Astrocyte of the hippocampus (primary cell): Measurements from ENCODE around the gene NTM.

ENCODE experiments used
- DNase-seq: peaks from one replicate; pipeline ENCODE4 v3.0.0; 2011; ENCODE audit warnings: low read depth, low spot score

NTM gene

DNA sequence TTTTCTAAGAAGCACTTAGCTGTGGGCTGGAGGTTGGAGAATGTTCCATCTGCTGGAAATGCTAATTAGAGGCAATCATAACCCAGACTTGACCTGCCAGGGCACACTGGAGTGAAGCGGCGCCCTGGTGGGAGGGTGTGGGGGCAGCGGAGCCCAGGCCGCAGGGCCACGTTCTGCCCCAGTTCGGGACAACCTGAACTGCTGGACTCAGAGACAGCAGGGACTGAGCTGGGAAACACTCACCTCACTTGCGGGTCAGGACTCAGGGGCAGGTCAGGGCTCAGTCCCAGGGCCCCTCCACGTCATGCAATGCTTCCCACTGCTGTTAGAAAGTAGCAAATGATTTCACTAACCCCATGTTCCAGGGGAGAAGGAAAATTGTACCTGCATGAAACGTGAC lies 316.4 kb downstream of the NTM start:
- no peak for DNase-seq

DNA sequence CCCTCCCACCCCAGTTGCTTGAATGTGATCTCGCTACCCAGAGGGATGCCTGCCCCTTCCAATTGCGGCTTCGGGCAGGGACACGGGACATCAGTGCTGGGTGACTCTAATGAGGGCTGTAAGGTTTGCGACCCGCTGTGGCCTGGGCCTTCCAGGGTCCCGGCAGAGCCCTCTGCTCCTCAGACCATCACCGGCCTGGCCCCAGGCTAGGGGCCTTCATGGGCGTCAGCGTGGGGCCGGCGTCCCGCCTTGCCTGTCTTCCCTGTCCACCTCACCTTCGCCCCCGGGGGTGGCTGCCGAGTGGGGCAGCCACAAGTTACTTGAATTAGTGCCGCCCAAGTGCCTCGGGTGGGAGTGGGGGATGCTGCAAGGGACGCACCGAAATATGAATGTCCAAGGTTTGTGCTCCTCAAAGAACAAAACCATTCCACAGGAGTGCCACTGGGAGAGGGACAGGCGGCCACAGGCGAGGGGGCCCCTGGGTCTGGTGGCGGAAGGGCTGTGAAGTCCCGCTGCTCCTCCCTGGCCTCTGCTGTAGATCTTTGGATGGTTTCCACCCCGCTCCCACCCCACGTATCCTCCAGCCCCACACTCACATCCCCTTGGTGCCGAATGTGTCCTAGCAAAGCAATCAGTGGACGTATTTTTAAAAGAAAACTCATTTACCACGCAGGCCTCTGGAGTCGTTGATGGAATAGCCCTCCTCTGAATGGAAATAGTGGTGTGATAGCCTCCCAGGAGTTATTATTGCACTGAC lies 317.1 kb downstream of the NTM start:
- DNase-seq, result no peak

DNA sequence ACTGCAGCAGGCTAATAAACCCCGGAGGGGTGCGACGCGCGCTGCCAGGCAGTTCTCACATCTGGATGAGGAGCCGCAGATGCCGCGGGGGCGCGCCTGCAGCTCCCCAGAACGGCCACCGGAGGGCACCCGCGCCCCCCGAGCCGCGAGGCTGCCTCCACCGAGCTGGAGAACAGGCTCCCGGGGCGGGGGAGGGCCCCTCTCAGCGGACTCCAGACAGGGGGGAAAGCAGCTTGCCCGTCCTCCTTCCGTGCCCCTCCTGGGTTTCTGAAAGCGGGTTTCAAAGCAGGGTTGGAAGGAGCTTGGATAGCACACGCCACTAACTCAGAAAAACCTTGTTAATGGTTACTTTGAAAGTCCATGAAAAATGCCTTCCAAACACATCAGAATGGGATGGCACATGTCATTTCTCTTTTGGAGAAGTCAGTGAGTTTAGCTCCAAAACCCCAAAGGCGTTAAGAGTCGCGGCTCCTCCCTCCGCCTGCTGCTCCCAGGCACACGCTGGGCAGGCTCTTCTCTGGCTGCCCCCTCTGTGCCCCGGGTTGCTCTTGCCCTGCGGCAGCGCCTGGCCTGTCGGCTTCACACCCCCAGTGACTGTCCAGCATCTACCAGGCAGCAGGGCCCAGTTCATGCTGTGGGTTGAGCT lies 317.8 kb downstream of the NTM start:
- DNase-seq, result peak; percentile 82

DNA sequence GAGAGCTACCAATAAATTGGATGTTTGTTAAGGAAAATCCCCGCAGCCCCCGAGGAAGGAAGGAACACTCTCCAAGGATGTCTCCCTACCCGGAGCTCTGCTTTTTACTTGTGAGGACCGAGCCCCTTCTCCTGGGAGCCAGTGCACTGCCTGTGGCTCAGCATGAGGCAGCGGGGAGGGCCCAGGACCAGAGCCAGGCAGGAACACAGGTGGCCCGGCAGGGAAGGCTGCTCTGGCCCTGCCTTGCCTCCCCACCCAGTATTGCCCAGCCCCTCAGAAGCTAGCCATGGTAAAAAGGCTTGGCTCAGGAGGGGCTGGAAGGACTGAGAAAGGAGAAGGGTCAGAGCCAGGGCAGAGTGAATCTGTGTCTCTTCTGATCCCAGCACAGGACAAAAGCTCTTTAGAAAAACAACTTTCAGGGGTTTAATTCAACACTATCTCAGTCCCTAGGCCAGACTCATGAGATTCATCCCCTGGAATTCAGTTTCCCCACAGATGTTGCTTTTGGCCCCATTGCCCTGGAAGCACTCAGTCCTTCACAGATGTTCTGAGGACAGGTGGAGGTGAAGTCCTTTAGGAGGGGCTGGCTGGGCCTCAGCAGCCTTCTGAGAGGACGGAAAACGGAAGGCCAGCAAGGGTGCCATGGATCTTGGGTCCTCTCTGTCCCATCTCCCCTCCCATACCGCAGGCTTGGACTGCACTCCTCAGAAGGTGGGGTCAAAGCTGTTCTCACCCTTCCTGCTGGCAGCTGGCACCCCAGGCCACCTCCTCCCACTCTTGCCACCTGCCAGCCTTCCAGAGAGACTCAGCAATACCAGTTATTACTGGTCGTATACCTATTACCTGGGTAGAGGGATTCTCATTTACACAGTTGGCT lies 318.9 kb downstream of the NTM start:
- no peak for DNase-seq

DNA sequence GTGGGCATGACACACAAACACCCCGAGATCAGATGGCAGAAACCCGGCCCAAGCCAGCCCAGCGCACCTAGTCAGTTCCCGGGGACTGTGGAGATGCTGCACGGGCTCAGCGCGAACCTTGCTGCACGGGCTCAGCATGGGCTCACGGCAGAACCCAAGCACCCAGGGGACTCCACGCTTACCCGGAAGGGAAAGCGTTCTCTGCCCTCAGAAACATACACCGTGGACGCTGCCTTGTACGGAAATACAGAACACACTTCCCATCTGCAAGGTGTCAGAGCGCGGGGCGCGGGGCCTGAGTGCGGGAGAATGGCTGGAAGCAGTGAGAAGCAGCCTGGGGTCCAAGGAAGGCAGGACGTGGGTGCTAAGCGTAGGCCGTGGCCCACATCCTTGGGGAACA lies 319.9 kb downstream of the NTM start:
- DNase-seq, result no peak

DNA sequence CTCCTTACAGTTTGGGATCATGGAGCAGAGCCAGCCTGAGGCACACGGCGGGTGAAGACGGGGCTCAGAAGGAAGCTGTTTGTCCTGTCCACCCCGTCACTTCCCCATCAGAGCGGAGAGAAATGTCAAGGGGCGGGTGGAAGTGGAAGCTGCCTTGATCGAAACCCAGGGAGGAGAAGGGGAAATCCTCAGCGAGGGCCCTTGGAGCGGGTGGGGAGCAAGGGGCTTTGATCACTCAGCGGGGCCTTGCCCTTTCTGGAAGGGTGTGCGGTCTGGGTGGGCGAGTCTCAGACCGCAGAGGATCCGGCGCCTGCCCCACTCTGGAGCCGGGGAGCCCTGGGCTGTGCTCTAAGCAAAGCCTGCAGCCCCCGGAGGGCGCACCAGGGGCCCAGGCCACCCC lies 320.4 kb downstream of the NTM start:
- no peak for DNase-seq

DNA sequence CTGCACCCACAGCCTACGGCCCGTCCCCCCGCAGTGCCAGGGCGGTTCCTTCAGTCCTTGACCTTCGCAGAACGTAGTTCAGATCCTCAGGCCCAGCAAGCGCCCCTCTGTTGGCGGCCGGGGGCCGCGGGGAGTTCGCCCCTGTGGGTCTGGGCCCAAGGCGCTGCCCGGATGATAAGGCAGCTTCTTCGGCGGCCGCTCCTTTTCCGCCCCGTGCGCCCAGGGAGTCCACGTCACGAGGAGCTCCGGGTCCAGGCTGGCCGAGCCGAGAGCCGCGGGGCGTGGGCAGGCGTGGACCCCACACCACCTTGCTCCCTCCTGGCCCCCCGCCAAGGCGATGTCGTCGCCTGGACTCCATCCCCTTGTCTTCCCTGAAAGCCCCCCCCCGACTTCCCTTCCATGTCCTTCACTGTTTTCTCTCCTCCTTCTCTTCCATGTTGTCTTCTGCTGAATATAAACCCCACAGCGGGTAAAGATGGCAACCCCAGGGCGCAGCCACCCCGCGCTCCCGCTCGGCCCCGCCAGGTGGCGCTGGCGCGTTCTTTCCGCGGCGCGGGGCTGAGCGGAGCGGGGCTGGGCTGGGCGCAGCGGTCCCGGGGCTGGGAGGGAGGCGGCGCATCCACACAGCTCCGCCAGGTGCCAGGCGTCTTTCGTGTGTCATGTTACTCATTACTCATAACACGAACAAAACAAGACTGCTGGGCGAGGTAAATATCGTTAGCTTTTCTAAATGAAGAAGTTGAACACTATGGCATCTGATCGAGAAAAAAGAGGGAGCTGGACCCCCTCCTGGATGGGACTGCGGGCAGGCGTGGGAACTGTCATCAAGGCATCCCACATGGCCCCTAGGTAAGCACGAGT lies 321.0 kb downstream of the NTM start:
- DNase-seq, result peak; percentile 64

DNA sequence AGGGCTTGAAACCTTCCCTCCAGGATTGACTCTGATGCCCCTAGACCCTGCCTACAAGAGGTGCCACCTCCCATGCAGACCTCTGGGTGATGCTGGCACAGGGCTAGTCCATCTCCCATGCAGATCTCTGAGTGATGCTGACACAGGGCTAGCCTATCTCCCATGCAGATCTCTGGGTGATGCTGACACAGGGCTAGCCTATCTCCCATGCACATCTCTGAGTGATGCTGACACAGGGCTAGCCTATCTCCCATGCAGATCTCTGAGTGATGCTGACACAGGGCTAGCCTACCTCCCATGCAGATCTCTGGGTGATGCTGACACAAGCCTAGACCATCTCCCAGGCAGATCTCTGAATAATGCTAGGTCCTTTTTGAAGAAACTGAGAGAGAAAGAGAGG lies 321.7 kb downstream of the NTM start:
- DNase-seq, result no peak

DNA sequence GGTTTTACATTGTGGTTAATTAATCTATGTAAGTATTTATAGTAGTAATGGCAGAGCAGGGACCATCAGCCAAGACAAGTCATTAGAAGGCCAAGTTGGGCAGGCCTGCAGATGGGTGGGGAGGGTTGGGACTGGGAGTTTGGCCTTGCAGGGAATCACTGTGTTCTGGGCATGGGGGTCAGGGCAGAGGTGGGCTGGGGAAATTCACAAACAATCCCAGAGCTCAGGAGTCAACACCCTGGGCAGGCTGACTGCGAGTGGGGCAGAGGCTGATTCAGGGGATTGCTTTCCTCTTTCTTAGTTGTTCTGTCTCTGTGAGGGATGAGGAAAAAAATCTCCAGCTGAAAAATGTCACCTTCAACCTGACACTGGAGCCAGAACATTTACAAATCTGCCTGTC lies 322.5 kb downstream of the NTM start:
- no peak for DNase-seq

DNA sequence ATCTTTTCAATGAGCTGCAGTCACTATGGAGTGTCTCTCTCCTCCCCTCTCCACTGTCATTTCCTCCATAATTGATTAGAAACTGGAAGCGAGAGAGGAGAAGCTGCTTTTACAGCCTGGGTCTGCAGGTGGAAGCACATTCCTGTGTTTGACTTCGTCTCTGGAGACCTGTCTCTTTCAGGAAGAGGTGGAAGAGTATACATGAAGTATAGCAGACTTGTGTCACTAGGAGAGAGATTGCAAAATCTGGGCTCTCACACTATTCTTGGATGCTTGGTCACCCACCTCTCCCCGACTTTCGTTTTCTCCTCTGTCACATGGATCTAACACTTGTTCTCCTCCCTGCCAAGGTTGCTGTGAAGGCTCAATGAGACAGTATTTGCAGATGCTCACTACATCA lies 323.3 kb downstream of the NTM start:
- DNase-seq, result no peak

DNA sequence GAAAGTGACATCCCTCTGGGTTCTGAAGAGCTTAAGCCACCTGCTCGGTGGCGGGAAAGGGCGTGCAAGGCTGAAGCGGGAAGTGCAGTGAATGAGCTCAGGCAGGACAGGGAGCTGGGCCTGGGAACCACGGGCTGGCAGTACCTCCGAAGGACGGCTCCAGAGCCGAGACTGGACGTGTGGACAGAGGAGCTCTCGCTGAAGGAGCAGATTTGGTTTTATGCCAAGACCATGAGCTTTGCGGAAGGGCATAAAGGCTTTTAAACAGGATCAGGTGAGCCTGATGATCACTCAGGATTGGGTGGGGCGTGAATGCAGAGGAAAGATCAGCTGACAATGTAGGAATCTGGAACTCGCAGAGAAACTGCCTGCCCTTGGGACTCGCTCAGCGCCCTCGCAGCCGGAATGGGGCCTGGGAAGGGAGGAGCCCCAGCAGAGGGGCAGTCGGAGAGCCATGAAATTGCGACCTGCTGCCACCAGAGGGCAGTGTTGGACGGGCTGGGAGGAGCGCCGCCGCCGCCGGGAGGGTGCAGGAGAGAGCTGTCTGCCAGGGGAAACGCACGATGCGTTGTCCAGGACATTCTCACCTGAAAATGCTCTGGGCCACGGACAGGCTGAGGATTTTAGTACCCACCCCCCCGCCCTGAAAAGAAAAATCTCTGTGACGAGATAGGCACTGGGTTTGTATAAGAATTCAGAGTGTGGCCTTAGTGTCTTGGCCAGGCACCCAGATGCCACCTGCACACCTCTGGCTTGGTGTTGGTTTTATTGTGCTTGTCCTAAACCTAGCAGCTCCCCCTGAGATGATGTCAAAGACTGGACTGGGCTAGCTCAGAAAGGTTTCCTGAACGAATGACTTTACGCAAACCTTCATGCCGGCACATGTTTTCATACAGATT lies 324.4 kb downstream of the NTM start:
- peak; percentile 94 for DNase-seq

DNA sequence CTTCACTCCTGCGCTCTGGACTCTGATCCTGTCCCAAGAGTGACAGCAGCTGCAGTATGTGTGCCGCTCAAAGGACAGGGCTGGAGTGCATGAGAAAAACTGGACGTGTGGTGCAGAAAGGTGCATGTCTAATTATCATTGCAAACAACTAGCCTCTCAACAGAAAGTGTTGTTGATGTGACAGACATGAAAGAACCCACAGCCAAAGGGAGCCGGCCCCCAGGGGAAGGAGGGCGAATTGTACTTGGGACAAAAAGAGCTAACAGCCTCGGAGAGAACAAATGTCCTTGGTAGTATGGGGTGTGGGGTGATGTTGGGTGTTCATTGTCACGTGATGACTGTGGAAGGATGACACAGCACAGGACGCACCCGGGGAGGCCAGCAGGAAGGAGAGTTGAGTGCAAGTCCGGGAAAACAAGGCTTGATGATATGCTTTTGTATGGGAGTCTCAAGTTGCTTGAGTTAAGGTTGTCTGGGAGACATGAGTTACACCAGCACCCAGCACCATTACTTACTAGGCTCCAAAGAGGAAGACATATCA lies 325.5 kb downstream of the NTM start:
- no peak for DNase-seq

DNA sequence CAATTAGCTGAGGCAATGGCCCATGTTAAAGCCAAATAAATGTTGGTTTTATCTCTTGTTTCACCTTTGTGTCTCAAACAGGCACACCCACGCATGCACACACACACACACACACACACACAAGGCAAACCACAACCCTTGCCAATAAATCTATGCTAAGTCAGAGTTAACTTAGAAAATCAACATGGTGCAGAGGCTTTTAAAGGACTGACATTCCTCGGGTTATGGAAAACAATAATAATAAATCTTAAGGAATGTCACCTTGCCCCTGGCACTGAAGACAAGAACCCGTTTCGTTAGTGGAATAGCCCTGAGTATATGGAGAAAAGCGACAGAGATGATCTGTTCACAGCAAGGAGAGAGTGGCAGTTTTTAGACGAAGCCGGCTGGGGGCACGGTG lies 326.3 kb downstream of the NTM start:
- no peak for DNase-seq

DNA sequence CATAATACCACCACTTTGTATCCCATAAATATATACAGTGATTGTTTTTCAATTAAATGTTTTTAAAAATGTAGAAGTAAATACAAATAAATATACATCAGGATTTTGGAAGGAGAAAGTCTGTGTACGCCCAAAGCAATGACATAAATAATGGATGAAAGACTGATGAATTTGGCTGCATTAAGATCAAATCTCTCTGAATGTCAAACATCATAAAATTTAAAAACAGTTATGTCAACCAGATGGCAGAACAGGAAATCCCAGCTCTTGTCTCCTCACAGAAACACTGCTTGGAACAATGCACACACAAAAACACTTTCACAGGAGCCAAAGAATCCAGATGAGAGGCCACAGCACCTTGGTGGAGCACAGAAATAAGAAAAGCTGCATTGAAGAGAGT lies 332.9 kb downstream of the NTM start:
- no peak for DNase-seq

DNA sequence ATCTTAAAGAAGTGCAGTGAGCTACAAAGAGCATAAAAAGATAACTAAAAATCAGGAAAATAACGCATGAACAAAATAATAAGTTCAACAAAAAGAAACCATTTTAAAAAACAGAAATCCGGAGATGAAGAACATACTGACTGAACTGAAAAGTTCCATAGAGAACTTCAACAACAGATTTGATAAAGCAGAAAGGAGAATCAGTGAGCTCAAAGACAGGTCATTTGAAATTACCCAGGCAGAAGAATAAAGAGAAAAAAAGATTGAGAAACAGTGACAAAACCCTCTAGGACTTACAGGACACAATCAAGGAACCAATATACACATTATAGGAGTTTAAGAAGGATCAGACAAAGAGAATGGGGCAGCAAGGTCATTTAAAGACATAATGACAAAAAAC lies 334.3 kb downstream of the NTM start:
- DNase-seq, result no peak

DNA sequence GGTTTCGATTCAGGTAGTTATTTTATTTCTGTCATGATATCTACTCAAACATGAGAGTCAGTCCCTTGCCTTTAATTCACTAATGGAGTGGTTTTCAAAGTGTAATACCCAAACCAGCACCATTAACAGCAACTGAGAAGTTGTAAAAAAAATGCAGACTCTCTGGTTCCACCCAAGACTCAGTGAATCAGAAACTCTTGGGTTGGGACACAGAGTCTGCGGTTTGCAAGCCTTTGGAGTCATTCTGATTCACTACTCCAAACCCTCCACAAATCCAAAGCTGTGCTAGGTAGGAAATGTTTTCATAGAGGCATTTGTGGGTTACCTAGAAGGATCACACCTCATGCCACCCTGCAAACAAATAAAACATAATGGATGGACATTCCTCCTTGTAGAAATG lies 340.1 kb downstream of the NTM start:
- DNase-seq, result no peak

DNA sequence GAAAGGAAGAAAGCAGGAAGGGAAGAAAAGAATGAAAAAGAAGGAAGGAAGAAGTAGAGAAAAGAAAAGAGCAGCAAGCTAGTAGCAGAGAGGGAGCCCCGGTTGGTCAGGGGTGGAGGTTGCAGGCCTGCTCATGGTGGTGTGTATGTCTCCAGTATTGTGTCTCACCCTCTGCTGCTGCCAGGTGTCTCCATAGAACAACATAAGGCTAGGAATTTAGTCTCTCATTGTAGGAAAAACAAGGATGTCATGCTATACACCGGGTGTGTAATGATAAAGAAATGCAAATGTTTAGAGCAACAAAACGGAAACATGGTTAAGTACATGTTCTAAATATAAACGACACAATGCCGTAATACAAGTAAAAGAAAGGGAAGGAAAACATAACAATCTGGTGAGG lies 342.5 kb downstream of the NTM start:
- no peak for DNase-seq

DNA sequence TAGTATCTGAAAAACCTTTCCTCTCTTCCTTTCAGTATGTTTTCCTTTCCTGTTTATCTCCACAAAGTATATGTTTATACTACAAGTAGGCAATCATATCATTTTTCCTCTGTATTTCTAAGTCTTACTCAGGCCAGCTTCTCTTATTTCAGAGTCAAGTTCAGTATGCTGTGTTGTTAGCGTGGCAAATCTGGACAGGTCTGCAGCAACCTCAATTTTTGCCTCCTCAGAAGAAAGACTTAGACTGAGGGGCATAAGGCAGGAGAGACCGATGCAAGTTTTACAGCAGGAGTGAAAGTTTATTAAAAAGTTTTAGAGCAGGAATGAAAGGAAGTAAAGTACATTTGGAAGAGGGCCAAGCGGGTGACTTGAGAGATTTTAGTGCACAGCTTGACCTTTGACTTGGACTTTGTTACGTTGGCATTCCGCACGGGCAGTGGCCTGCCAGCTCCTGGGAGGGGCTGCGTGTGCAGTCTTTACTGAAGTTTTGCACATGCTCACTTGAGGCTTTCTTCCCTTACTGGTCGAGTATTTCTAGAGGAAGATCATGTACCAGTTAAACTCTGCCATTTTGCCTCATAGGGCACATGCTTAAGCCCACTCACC lies 343.2 kb downstream of the NTM start:
- DNase-seq, result no peak

DNA sequence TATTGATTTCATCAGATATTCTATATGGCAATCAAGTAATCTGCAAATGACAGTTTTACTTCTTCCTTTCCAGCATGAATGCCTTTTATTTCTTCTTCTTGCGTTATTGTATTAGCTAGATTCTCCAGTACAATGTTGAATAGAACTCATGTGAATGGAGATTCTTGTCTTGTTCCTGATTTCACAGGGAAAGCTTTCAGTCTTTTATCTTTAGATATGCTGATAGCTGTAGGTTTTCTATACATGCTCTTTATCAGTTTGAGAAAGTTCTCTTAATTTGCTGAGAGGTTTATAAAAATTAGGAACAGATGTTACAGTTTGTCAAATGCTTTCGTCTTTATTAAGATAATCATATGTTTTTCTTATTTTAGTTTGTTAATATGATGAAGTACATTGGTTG lies 347.2 kb downstream of the NTM start:
- DNase-seq, result no peak

DNA sequence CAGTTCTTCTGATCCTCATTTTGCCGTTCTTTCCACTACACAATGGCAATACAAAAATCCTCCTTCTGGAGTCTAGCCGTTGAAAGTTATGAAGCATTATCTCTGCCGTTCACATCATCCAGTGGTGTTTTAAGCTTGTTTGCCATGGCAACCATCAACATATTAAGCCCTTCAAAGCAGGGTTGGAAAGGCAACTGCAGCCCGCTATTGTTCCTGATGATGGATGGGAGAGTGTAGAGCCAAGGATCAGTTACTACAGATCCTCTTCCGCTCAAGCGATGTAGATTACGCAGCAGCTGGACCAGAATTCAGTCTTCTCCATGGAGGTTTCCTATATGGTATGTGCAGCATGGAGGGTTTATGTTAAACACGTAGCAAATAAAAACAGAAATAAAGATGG lies 352.7 kb downstream of the NTM start:
- DNase-seq, result no peak
